ENCODE results near the gene APOBEC3C. TPM values are rescaled to one million over a fixed set of nuclear protein-coding genes. Genes with fewer than 3 reads are reported as not detected.

APOBEC3C gene
- total and polyA plus RNA-seq, 12 donors = 10.6 to 88.2 (median 40.5) TPM

GRCh38 chr22:39026509-39027150 is 12.6 kb downstream of the APOBEC3C start:
- Histone ChIP-seq H3K27me3 (no peaks in the 10 kb centered on the region), H3K4me1 (replicated peaks in 1 of 2) (peaks cover 7 to 8% of the 10 kb centered on the region in 2 donors), H3K9me3 (replicated peaks in 1 of 3) (no peaks in the 10 kb centered on the region), H3K27ac (no peak overlapping the region), H3K4me3 (no peak overlapping the region), H3K36me3 (replicated peaks in 1 of 2) (peaks cover 0 to 13% of the 10 kb centered on the region in 2 donors)
- DNase-seq = no peak
- WGBS, 4 donors = 85 to 94% (median 93%) methylated on average over 11 to 12 of the region's 12 CpGs
- TF ChIP-seq, protein P1, sequence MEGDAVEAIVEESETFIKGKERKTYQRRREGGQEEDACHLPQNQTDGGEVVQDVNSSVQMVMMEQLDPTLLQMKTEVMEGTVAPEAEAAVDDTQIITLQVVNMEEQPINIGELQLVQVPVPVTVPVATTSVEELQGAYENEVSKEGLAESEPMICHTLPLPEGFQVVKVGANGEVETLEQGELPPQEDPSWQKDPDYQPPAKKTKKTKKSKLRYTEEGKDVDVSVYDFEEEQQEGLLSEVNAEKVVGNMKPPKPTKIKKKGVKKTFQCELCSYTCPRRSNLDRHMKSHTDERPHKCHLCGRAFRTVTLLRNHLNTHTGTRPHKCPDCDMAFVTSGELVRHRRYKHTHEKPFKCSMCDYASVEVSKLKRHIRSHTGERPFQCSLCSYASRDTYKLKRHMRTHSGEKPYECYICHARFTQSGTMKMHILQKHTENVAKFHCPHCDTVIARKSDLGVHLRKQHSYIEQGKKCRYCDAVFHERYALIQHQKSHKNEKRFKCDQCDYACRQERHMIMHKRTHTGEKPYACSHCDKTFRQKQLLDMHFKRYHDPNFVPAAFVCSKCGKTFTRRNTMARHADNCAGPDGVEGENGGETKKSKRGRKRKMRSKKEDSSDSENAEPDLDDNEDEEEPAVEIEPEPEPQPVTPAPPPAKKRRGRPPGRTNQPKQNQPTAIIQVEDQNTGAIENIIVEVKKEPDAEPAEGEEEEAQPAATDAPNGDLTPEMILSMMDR (IDR thresholded peaks at IDR 0.05) = no peak
- TF ChIP-seq POLR2A (IDR thresholded peaks at IDR 0.05) = no peak
- intact Hi-C loops (cut with DNase I) = no loop called here

- no peaks in the 10 kb centered on the region for H3K27me3 ChIP-seq
- WGBS, 4 donors = 80 to 96% (median 92%) methylated on average over 4 of the region's 4 CpGs
- H3K36me3 ChIP-seq (replicated peaks in 1 of 2) = peaks cover 0 to 13% of the 10 kb centered on the region in 2 donors
- H3K27ac ChIP-seq = no peak overlapping the region
- H3K9me3 ChIP-seq (replicated peaks in 1 of 3) = no peaks in the 10 kb centered on the region
- intact Hi-C loops (cut with DNase I) = no loop called here
- H3K4me1 ChIP-seq (replicated peaks in 1 of 2) = no peaks in the 10 kb centered on the region
- TF ChIP-seq, protein P1 (IDR thresholded peaks at IDR 0.05) = no peak
- no peak for TF ChIP-seq POLR2A (IDR thresholded peaks at IDR 0.05)
- H3K4me3 ChIP-seq = no peak overlapping the region
- DNase-seq = no peak
Measured at GRCh38 chr22:39027717-39028116, 13.7 kb downstream of the APOBEC3C start.

DNA sequence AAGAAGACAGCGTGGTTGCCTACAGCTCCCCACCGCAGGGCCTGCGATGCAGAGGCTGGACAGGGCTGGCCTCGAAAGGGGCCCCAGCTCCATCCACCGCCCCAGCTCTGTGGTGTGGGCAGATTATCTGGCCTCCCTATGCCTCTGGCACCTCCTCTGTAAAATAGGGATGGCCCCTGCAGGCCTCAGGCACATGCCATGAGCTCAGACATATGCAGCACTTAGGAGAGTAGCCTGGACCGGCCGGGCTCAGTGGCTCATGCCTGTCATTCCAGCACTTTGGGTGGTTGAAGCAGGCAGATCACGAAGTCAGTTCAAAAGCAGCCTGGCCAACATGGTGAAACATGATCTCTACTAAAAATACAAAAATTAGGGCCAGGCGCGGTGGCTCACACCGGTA is 14.2 kb downstream of the APOBEC3C start:
- H3K4me3 ChIP-seq = no peak overlapping the region
- H3K27me3 ChIP-seq = no peaks in the 10 kb centered on the region
- no peaks in the 10 kb centered on the region for H3K4me1 ChIP-seq (replicated peaks in 1 of 2)
- no peaks in the 10 kb centered on the region for H3K9me3 ChIP-seq (replicated peaks in 1 of 3)
- intact Hi-C loops (cut with DNase I) = no loop called here
- TF ChIP-seq POLR2A (IDR thresholded peaks at IDR 0.05) = no peak
- TF ChIP-seq, protein P1 (IDR thresholded peaks at IDR 0.05) = no peak
- no peak for DNase-seq
- H3K27ac ChIP-seq = no peak overlapping the region
- peaks cover 0 to 11% of the 10 kb centered on the region in 2 donors for H3K36me3 ChIP-seq (replicated peaks in 1 of 2)
- WGBS, 4 donors = 88 to 95% (median 94%) methylated on average over 11 of the region's 11 CpGs

- no peak overlapping the region for H3K4me3 ChIP-seq
- TF ChIP-seq POLR2A (IDR thresholded peaks at IDR 0.05) = no peak
- TF ChIP-seq, protein P1 (IDR thresholded peaks at IDR 0.05) = no peak
- no peak for DNase-seq
- H3K27ac ChIP-seq = no peak overlapping the region
- whole genome bisulfite sequencing, 4 donors = 86 to 93% (median 90%) methylated on average over 13 of the region's 13 CpGs
- no peaks in the 10 kb centered on the region for H3K9me3 ChIP-seq (replicated peaks in 1 of 3)
- no peaks in the 10 kb centered on the region for H3K4me1 ChIP-seq (replicated peaks in 1 of 2)
- intact Hi-C loops (cut with DNase I) = no loop called here
- peaks cover 0 to 1% of the 10 kb centered on the region in 2 donors for H3K36me3 ChIP-seq (replicated peaks in 1 of 2)
- H3K27me3 ChIP-seq = no peaks in the 10 kb centered on the region
Measured at GRCh38 chr22:39029227-39029626, 15.2 kb downstream of the APOBEC3C start.
